A204.1 (cell line): ENCODE results near the gene RFC4.
"Not testable (repeated sequence)": the region's sequence is repeated elsewhere in the genome, so short reads cannot be mapped to it uniquely, and the experiment has no call there.

ENCODE experiments used
- FAIRE-seq: peaks from 2 replicates; lab custom pipeline; 2012; peaks lifted over from hg19 to GRCh38; lab: Jason Lieb, UNC

RFC4 gene

DNA sequence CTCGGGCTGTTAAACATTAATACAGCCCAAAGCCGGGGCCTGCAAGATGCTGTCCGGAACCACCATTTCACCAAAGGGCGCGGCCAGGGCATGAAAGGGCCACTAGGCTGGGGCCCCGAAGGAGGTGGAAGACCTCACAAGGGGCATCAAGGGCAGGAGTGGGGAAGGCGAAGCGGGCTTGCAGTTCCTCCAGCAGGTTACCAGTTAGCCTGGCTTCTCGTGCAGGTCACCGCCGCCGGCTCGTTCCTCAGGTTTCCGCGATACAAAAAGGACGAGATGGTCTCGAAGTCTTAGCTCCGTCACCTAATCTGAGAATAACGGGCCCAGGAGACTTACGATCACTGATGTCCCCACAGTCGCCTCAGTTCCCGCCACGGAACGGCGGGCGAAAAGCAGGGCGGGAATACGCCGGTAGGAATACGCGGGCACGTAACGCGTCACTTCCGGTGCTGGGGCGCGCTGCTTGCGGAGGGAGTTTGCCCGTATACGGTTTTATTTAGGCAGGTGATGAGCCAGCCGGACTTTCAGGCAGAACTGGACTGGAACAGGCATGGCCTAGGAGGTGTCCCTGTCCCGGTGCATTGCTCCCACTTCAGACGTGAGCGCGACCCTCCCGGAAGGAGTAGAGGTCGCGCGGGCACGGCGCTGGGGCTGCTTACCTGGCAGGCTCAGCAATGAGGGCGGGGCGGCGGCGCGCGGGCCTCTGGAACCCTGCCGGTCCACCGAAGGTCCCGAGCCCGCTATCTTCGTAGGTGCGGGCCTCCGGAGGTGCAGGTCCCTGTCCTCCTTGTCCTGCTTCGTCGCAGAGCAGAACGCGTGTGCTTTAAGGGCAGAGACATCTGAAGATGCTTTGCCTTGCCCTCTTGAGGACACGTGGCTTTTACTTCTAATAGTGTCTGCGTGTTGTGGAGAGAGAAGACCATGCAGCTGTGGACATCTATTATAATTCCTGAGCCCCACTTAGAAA lies at the start of gene RFC4:
TSS of gene RFC4 (minus strand) at position 394 of the 967 bp plus-strand sequence. CDS start 1,769 bp downstream, outside the sequence.
- no peak for FAIRE-seq

- no peak for FAIRE-seq
Observed at GRCh38 chr3:186854954-186855353, 48.7 kb upstream of the RFC4 start.

GRCh38 chr3:186854146-186854545 lies 47.9 kb upstream of the RFC4 start:
- no peak for FAIRE-seq

DNA sequence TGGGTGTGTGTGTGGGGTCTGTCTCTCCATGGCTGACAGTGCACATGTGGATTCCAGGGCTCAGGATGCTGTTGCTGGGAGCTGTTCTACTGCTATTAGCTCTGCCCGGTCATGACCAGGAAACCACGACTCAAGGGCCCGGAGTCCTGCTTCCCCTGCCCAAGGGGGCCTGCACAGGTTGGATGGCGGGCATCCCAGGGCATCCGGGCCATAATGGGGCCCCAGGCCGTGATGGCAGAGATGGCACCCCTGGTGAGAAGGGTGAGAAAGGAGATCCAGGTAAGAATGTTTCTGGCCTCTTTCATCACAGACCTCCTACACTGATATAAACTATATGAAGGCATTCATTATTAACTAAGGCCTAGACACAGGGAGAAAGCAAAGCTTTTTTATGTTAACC lies 46.7 kb upstream of the RFC4 start:
- FAIRE-seq: no peak

- FAIRE-seq: not testable (repeated sequence)
Observed at GRCh38 chr3:186851835-186852234, 45.6 kb upstream of the RFC4 start.

GRCh38 chr3:186849374-186849975 lies 43.2 kb upstream of the RFC4 start:
- FAIRE-seq: no peak

DNA sequence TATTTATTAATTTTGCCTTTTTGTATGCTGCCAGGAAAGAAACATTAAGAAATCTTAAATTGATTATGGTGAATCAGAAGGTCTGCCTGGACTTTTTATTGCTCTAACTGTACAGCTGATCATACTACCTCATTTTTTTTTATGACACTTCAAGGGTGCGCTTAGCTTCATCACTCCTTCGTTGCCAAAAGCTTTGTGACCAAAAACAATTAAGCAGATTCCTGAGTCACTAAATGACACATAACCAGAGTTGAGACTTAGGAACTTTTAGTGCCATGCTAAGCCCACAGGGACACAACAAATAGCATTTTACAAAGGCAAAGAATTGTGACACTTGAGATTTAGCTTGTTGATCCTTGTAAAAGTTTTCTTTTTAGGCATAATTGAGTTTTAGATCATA lies 41.2 kb upstream of the RFC4 start:
- no peak for FAIRE-seq

DNA sequence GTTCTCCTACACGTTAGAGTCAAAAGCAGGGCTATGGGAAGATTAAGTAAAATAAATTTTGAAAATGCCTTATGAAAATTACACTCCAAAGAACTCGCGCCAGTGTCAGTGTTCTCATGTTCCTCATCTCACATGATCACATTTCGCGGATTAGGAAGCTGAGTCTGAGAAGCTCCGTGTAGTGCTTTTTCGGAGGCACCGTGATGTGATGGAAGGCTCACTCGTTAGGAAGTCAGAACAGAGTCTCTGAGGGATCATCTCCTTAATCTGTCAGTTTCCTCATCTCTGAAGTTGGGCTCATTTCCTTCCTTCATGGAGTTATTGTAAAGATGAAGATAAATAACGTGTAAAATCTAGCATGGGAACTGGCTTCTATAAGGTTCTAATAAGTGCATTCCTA lies 39.5 kb upstream of the RFC4 start:
- FAIRE-seq: no peak

DNA sequence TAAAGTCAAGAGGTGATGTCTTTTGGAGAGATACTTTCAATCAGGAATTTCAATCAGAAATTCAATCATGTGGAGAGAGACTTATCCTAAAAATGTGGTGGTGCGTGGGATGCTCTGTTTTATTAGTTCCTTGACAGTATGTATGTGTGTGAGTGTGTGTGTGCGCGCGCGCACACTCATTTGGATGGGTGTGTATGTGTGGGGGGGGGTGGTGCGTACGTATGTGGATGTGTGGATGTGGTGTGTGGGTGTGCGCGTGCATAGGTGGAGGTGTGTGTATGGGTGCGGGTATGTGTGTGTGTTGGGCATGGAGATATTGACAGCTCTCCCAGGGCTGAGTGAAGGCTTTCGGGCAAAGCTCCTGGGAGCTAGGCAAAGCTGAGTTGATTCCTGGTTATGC lies 38.6 kb upstream of the RFC4 start:
- no peak for FAIRE-seq

- no peak for FAIRE-seq
Observed at GRCh38 chr3:186843039-186843432, 36.8 kb upstream of the RFC4 start.

GRCh38 chr3:186842426-186843038 lies 36.2 kb upstream of the RFC4 start, which contains the start of gene ADIPOQ:
Gene ADIPOQ (plus strand): TSS chr3:186842710. CDS start chr3:186853059, 10,349 bp downstream.
- no peak for FAIRE-seq

- no peak for FAIRE-seq
Observed at GRCh38 chr3:186841620-186842019, 35.3 kb upstream of the RFC4 start.

- no peak for FAIRE-seq
Observed at GRCh38 chr3:186839874-186840641, 33.8 kb upstream of the RFC4 start.

DNA sequence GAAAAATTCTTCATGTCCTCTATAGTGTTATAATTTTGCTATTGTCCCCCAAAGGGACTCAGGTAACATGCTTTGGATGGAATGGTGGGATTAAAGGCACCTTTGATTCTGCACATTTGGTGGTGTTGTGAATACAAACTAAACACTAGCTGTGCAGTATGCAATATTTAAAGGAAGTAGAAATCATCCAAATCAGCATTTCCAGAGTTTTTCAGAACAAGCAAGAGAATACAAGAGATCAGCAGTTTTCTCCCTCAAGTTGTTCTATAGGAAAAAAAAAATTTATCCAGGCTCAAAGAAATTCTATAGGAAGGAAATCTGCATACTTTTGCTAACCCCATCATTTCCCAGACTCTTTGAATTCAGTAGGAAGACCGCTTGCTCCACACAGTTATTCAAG lies 26.0 kb upstream of the RFC4 start:
- FAIRE-seq: no peak

DNA sequence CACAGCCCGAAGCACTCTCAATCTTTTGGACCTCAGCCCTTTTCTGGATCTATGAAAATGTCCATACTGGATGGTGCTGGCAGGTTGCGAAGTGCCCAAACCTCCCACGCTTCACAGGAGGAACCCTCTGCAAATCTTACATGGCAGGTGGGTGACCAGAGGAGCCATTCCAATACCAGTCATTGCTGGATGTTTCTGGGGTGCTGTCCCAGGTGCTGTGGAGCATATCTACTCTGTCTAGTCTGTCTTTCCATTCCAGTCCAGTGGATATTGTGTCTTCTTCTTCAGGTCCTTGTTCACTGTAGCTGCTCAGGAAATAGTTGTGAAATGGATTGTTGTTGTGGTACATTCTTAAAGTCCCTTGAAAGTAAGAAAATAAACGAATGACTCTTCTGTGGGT lies 25.5 kb upstream of the RFC4 start:
- no peak for FAIRE-seq

DNA sequence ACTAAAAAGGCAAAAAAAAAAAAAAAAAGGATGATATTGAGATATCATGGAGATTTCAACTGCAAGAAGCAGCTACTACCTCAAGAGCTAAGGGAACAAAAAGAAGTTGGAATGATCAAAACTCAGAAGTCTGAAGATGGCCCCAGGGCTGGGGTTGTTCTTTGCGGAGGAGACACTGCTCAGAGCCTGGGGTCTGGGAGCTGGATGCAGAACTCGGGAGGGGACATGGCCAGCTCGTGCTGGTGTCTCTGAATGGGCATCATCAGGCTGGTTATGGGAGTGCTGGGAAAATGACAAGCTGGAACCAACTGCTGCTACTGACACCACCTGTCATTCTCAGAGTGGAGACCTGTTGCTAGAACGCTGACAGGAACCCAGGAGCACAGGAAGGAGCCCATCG lies 22.1 kb upstream of the RFC4 start:
- FAIRE-seq: no peak

GRCh38 chr3:186826976-186827857 lies 20.9 kb upstream of the RFC4 start:
- no peak for FAIRE-seq

DNA sequence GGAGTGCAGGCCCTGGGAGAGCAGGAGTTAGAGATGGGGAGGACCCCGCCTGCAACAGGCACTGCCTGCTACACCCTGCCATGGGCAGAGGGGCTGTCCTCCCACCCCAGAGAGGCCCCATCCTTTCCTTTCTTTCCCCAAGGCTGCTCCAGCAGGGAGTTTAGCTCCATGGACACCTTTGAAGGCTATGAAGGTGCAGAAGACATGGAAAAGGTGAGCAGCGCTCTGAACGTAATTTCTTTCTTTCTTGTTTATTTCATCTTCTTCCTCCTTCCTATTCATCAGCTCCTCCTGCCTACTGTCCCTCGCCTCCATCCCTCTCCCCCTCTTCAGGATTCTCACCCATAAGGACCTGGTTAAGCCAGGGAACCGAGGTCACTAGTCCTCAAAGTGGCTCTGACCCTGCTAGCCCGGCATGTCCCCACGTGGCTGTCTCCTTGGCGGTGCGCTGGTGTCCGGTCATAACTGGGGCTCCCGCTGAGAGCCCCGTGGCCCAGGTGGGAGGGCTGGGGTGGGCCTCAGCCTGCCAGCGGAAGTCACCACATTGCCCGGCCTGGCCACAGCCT lies 20.2 kb upstream of the RFC4 start:
- no peak for FAIRE-seq

- FAIRE-seq: no peak
Observed at GRCh38 chr3:186825872-186826409, 19.7 kb upstream of the RFC4 start.

DNA sequence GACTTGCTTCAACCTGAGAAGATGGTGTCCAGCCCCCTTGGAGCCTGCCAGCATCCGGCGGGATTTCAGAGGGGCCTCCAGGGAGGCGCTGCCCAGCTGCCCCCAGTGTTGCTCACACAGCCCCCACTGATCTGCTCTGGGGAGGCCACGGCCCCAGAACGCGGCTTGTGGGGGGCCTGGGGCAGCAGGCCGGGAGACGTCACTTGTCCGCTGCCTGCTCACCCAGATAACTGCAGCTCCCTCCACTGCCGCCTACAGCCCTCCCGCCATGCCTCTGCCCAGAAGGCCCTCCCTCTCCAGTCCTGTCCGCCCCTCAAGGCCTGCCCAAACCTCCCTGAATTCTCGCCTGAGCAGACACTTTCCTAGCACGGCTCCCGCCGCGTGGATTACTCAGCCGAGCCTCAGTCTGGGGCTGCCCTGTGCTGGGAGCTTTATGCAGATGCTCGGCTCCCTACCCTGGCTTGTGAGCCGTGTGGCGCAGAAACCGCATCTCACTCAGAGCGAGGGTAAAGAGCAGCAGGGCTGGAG lies 19.1 kb upstream of the RFC4 start:
- FAIRE-seq: no peak
